Measurements from ENCODE around the gene CLIP1. TPM values are rescaled to one million over a fixed set of nuclear protein-coding genes. Genes with fewer than 3 reads are reported as not detected.
"Not testable (repeated sequence)": the region's sequence is repeated elsewhere in the genome, so short reads cannot be mapped to it uniquely, and the experiment has no call there.

The CLIP1 gene
- total and polyA plus RNA-seq, 2 of the 13 experiments (the other 11 are each of a cell fraction or from before 2014, with no cell fraction given), result 28.9 to 43.7 TPM

- H3K27ac ChIP-seq (ENCODE audit: extremely low read length, insufficient read depth, low read length); H4K20me1 ChIP-seq (ENCODE audit: insufficient read depth, low read length); in situ Hi-C loops (cut with HindIII; ENCODE audit: extremely low pct_ligation_motif_present, low pct_unique_long_range_greater_than_20kb); H3K4me2 ChIP-seq (ENCODE audit: low read depth, low read length); H3K4me3 ChIP-seq (replicated peaks in 1 of 3; ENCODE audit: insufficient read depth in 1 of 3, low read depth in 2 of 3, low read length in 3 of 3); H2AFZ ChIP-seq (ENCODE audit: low read length); BruUV-seq (replicated peaks); H3K79me2 ChIP-seq (ENCODE audit: insufficient read depth, low read length); H3K36me3 ChIP-seq (replicated peaks in 1 of 2; ENCODE audit: control insufficient read depth in 1 of 2, insufficient read depth in 2 of 2, low read length in 2 of 2); H3K27me3 ChIP-seq (ENCODE audit: control insufficient read depth in 1 of 2, insufficient read depth in 2 of 2, low read length in 2 of 2); FAIRE-seq; CTCF ChIA-PET (ENCODE audit: low intra/inter-chr PET ratio, low total read pairs); H3K9ac ChIP-seq (ENCODE audit: insufficient read depth, low read depth, low read length); H3K9me3 ChIP-seq (ENCODE audit: low read length); intact Hi-C loops (cut with micrococcal nuclease; ENCODE audit: unreplicated experiment); TF ChIP-seq CREB1, ATF7 (CRISPR knock-in tag; IDR thresholded peaks at IDR 0.05): not testable (repeated sequence)
- WGBS (ENCODE audit: low lambda C conversion rate), result 48% methylated on average over 17 of the region's 17 CpGs
- ATAC-seq (peak; percentile 43), DNase-seq (ENCODE audit: low spot score) (peak; percentile 62)
- POLR2A ChIA-PET, result interaction anchor here (1.0 to 1.3 kb wide), 2 partner anchors 38 to 64 kb away, joined by 3 to 7 read pairs; no protein-coding TSS in a partner anchor
- TF ChIP-seq CEBPB (IDR thresholded peaks at IDR 0.05; ENCODE audit: borderline replicate concordance, low read depth, low read length), result peak; percentile 70
- TF ChIP-seq ZBTB21 (CRISPR knock-in tag; IDR thresholded peaks at IDR 0.05), result peak; percentile 79
- peak; percentile 69 for TF ChIP-seq CREB1 (IDR thresholded peaks at IDR 0.05)
- peak; percentile 9; the same call in 1 of the 2 replicates for TF ChIP-seq FOSL2 (CRISPR knock-in tag; IDR thresholded peaks at IDR 0.05)
- peak; percentile 46; the same call in 1 of the 2 replicates for TF ChIP-seq ZNF460 (CRISPR knock-in tag; IDR thresholded peaks at IDR 0.05; ENCODE audit: borderline replicate concordance)
- peak; percentile 46; the same call in 1 of the 2 replicates for TF ChIP-seq ZBTB33 (CRISPR knock-in tag; IDR thresholded peaks at IDR 0.05)
- peak; percentile 76 for TF ChIP-seq ZNF770 (CRISPR knock-in tag; IDR thresholded peaks at IDR 0.05)
- 0 out of 2 replicates have a peak, but pooled peaks have one; percentile 12 for TF ChIP-seq SAP130 (CRISPR knock-in tag; IDR thresholded peaks at IDR 0.05; ENCODE audit: low read depth)
- 0 out of 2 replicates have a peak, but pooled peaks have one; percentile 22 for TF ChIP-seq ZGPAT (CRISPR knock-in tag; IDR thresholded peaks at IDR 0.05)
- TF ChIP-seq ATF7 (IDR thresholded peaks at IDR 0.05), result peak; percentile 29
- TF ChIP-seq CEBPG (CRISPR knock-in tag; IDR thresholded peaks at IDR 0.05), result peak; percentile 74
- 0 out of 2 replicates have a peak, but pooled peaks have one; percentile 15 for TF ChIP-seq ZMYM3 (CRISPR knock-in tag; IDR thresholded peaks at IDR 0.05)
- 0 out of 2 replicates have a peak, but pooled peaks have one; percentile 46 for TF ChIP-seq HOXA3 (CRISPR knock-in tag; IDR thresholded peaks at IDR 0.05)
- H3K4me1 ChIP-seq (ENCODE audit: insufficient read depth, low read length), result peaks cover 27% of the 10 kb centered on the region
Measured at GRCh38 chr12:122464317-122465042, 42.0 kb upstream of the CLIP1 start.
